ENCODE measurements around the gene OSBPL5.

DNA sequence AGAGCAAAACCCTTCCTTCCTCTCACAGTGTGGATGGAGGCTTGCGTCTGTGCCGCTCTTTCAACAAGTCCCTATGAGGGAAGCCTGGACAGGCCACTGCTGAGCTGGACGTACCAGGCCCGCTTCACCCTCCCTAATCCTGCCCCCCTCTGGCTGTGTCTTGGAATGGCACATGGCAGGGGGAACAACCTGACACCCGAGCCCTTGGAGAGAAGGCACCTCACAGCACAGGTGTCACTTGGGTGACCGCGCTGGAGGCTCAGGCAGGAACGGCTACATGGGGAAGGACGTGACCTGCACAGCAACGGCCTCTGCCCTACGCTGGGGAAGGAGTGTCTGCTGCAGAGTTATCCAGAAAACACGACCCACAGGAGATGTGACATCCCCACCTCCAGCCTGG, 118.9 kb downstream of the OSBPL5 start:
- no peak for TF ChIP-seq CTCF (IDR thresholded peaks at IDR 0.05)
- no peak for TF ChIP-seq POLR2A (IDR thresholded peaks at IDR 0.05)

All from uterus (tissue), 2 donors.